HepG2 (cell line): ENCODE data around the gene ECHS1. TPM values are rescaled to one million over a fixed set of nuclear protein-coding genes. Genes with fewer than 3 reads are reported as not detected.

Experiments used
- E2F1 ChIP-seq: sonication (generic); formaldehyde crosslinking; IDR thresholded peaks from 2 replicates; pipeline ENCODE4 v1.5.0; 2020; ENCODE audit warnings: missing genetic modification reagents
- FOXO4 ChIP-seq: sonication (generic); formaldehyde crosslinking; conservative IDR thresholded peaks from 2 replicates; pipeline ENCODE4 v1.8.1; 2023; ENCODE audit warnings: missing genetic modification reagents
- LRRFIP1 ChIP-seq: sonication (generic); formaldehyde crosslinking; conservative IDR thresholded peaks from 2 replicates; pipeline ENCODE4 v1.4.0; 2020; ENCODE audit warnings: missing genetic modification reagents
- NCOA5 ChIP-seq: sonication (generic); formaldehyde crosslinking; IDR thresholded peaks from 2 replicates; pipeline ENCODE4 v1.4.0; 2020; ENCODE audit warnings: missing genetic modification reagents
- NCOR1 ChIP-seq: fragments of 200-600 bp; sonication (generic); IDR thresholded peaks from 2 replicates; pipeline ENCODE4 v1.7.0; 2017; ENCODE audit warnings: antibody characterized with exemption, low read length, borderline replicate concordance
- PHF21A ChIP-seq: sonication (generic); formaldehyde crosslinking; IDR thresholded peaks from 2 replicates; pipeline ENCODE4 v1.5.0; 2020; ENCODE audit warnings: mild to moderate bottlenecking, missing genetic modification reagents
- POLR2AphosphoS2 ChIP-seq: IDR thresholded peaks from 2 replicates; pipeline ENCODE4 v1.6.1; 2011; ENCODE audit warnings: low read depth, low read length, improper control_type of control experiment
- PRPF4 ChIP-seq: fragments of 200-400 bp; formaldehyde crosslinking; IDR thresholded peaks from 2 replicates; pipeline ENCODE4 v1.6.1; 2016; ENCODE audit warnings: low read length, low read depth; ENCODE audit not compliant: poor library complexity, severe bottlenecking
- RARA ChIP-seq: IDR thresholded peaks from 2 replicates; pipeline ENCODE4 v1.6.1; 2016; ENCODE audit warnings: missing genetic modification reagents, missing compliant biosample characterization
- SOX6 ChIP-seq, 2 experiments: fragments of 450-650 bp in 1 of 2; sonication (generic) in 1 of 2; formaldehyde crosslinking in 1 of 2; IDR thresholded peaks; 2 replicates each; pipeline versions ENCODE4 v1.4.0 to v1.6.1; 2017 to 2020; ENCODE audit warnings: antibody characterized with exemption in 1 of 2, mild to moderate bottlenecking in 1 of 2, missing genetic modification reagents in 1 of 2
- TAF15 ChIP-seq: fragments of 200-400 bp; formaldehyde crosslinking; IDR thresholded peaks from one replicate; pipeline ENCODE4 v1.6.1; 2018; ENCODE audit warnings: mild to moderate bottlenecking, low read depth, low read length; ENCODE audit not compliant: poor library complexity, severe bottlenecking
- TFE3 ChIP-seq: IDR thresholded peaks from 2 replicates; pipeline ENCODE4 v1.6.1; 2016
- ZNF180 ChIP-seq: sonication (generic); formaldehyde crosslinking; IDR thresholded peaks from 2 replicates; pipeline ENCODE4 v1.4.0; 2020; ENCODE audit warnings: low read depth, missing genetic modification reagents, borderline replicate concordance
- ZNF383 ChIP-seq: sonication (generic); formaldehyde crosslinking; IDR thresholded peaks from 2 replicates; pipeline ENCODE4 v1.4.0; 2020; ENCODE audit warnings: missing genetic modification reagents, mild to moderate bottlenecking, borderline replicate concordance
- ZNF605 ChIP-seq: sonication (generic); formaldehyde crosslinking; IDR thresholded peaks from 2 replicates; pipeline ENCODE4 v1.8.0; 2022; ENCODE audit warnings: mild to moderate bottlenecking, missing genetic modification reagents
- ZNF737 ChIP-seq: sonication (generic); formaldehyde crosslinking; IDR thresholded peaks from 2 replicates; pipeline ENCODE4 v1.5.0; 2020; ENCODE audit warnings: missing genetic modification reagents, mild to moderate bottlenecking, borderline replicate concordance
- ZNF784 ChIP-seq: sonication (generic); formaldehyde crosslinking; IDR thresholded peaks from 2 replicates; pipeline ENCODE4 v1.5.1; 2020; ENCODE audit warnings: missing genetic modification reagents, mild to moderate bottlenecking, borderline replicate concordance
- polyA plus RNA-seq, 8 experiments: library from polyadenylated mRNA; depleted of rRNA in 3 of 8; stranded (reverse) in 7 of 8; unstranded in 1 of 8; fragments of >200 nt; fragmentation: Illumina TruSeq in 4 of 8; extraction: Trizol in 4 of 8; gene quantifications; 2 replicates each; pipeline versions ENCODE4 v1.2.1 to v1.2.3, GENCODE V29; 2011 to 2016; ENCODE audit warnings: low read depth in 4 of 8, missing spikeins in 1 of 8, mixed read lengths in 1 of 8; ENCODE audit not compliant: insufficient read depth in 1 of 8
- total RNA-seq, 5 experiments: library from RNA; depleted of rRNA; stranded (reverse); fragments of >200 nt; fragmentation: Illumina TruSeq; extraction: Trizol; gene quantifications; 2 replicates each; pipeline ENCODE4 v1.2.3, GENCODE V29; 2016; ENCODE audit warnings: low read depth in 1 of 5

Gene ECHS1
- total and polyA plus RNA-seq, 2 of the 13 experiments (the other 11 are each of a cell fraction or from before 2014, with no cell fraction given), result 32.7 to 195 TPM

GRCh38 chr10:133329491-133330202, 43.5 kb downstream of the ECHS1 start (continued):
- TF ChIP-seq FOXO4 (no peak), PHF21A (CRISPR knock-in tag) (peak; percentile 29; the same call in 1 of the 2 replicates), ZNF605 (CRISPR knock-in tag) (no peak), RARA (no peak), LRRFIP1 (CRISPR knock-in tag) (no peak), TFE3 (CRISPR knock-in tag) (0 out of 2 replicates have a peak, but pooled peaks have one; percentile 32), ZNF784 (no peak), PRPF4 (no peak), ZNF737 (no peak), SOX6 (IDR thresholded peaks at IDR 0.05) (no peak), SOX6 (CRISPR knock-in tag; IDR thresholded peaks at IDR 0.05) (0 out of 2 replicates have a peak, but pooled peaks have one; percentile 8), TAF15 (no peak), ZNF383 (CRISPR knock-in tag) (no peak), E2F1 (CRISPR knock-in tag) (peak; percentile 33; the same call in 1 of the 2 replicates), POLR2AphosphoS2 (no peak), ZNF180 (no peak), NCOA5 (CRISPR knock-in tag) (no peak), NCOR1 (no peak)
